HG02571 (cell line): Measurements from ENCODE around the gene HSPB6.
A peak's percentile ranks its signal among the peaks of the same experiment; 100 is the strongest.

Source experiments
- ATAC-seq: cut with Tn5 transposase; IDR thresholded peaks from one replicate; pipeline ENCODE4 v1.9.1; 2021; ENCODE audit warnings: mild to moderate bottlenecking, moderate library complexity; ENCODE audit not compliant: unreplicated experiment

The HSPB6 gene

DNA sequence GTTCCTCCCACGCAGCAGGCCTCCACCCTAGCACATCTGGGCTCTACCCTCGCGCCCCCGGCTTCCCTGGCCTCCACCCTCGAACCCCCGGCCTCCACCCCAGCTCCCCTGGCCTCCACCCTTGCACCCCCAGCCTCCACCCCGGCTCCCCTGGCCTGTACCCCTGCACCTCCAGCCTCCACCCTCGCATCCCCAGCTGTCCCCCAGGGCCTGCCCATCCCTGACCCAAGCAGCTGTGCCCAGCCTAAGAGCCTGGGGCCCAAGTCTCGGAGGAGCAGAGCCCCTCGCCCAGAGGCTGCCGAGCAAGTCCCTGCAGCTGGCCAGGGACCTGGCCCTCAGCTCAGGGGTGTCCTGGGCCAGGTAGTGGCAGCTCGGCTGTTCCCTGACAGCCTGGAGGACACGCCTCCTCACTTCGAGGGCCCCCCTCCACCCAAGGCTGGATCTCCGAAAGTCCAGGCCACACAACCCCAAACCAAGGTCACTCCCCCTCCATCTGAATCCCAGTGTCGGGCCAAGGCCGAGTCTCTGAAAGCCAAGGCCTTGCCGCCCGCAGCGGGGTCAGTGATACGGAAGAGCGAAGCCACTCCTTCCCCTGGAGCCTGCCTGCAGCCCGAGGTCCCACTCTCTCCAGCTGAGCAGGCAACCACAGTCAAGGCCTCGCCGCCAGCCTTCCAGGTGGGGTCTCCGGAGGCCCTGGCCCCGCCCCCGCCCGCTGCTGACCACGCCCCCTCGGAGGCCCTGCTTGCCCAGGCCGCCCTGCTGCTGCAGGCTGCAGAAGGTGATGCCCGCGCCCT, 10.7 kb upstream of the HSPB6 start:
- ATAC-seq: no peak

DNA sequence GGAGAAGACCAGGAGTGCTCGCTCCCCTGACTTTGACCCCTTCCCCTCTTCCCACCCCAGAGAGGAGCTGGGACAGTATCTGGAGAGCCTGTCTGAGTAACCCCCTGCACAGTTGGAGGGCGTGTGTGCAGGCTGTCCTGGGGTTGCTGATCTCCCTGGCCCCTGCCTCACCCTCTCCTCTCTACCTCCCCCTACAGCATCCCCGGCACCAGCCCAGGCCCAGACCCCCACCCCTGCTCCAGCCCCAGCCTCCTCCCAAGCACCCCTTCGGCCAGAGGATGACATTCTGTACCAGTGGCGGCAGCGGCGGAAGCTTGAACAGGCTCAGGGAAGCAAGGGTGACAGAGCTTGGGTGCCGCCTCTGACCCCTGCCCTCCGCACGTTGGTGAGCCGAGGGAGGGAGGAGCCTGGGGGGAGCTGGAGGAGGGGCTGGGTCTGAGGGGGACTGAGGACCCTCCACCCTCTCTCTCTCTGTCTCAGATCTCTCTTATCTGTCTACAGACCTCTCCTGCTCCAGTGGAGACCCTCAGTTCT, 9.8 kb upstream of the HSPB6 start:
- ATAC-seq: no peak

DNA sequence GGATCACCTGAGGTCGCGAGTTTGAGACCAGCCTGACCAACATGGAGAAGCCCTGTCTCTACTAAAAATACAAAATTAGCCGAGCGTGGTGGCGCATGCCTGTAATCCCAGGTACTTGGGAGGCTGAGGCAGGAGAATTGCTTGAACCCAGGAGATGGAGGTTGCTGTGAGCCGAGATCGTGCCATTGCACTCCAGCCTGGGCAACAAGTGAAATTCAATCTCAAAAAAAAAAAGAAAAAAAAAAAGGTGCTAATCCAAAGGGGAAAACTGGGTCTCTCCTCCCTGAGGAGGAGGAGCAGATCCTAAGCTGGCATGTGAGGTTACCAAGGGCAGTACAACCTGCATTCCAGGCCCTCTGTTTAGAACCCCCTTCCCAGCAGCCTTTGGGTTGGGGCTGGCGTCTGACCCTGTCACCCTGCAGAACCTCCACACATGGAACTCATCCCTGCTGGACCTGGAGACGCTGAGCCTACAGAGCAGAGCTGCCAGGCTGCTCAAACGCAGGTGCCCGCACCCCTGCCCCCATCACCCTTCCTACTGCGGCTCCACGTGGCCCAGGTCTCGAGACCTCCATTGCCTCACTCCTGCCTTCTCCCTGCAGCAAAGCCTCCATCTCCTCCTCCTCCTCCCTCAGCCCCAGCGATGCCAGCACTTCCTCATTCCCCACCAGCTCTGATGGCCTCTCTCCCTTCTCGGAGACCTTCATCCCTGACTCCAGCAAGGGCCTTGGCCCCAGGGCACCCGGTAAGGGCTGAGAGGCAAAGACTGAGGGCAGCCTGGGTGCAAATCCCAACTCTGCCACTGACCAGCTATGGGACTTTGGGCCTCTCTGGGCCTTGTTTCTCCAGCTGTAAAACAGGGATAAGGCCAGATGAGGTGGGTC, 7.8 kb upstream of the HSPB6 start:
- ATAC-seq: no peak

DNA sequence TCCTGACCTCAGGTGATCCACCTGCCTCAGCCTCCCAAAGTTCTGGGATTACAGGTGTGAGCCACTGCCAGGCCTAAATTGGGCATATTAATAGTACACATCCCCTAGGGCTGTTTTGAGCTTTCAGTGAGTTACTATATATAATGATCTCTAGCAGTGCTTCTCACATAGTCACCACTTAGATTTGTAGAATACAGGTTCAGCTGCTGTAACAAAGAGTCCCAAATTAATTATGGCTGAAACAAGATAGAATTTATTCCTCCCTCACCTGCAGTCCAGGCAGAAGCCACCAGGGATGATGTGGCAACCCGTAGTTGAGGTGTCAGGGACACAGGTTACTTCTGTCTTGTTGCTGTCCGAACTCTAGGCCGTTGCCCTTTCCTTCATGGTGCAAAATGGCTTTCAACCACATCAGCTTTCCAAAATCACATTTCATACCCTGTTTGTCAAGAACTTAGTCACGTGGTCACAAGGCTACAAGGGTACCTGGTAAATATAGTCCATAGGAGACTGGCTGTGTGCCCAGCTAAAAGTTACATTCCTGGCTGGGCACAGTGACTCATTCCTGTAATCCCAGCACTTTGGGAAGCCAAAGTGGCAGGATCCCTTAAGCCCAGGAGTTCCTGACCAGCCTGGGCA, 4.0 kb upstream of the HSPB6 start:
- no peak for ATAC-seq

DNA sequence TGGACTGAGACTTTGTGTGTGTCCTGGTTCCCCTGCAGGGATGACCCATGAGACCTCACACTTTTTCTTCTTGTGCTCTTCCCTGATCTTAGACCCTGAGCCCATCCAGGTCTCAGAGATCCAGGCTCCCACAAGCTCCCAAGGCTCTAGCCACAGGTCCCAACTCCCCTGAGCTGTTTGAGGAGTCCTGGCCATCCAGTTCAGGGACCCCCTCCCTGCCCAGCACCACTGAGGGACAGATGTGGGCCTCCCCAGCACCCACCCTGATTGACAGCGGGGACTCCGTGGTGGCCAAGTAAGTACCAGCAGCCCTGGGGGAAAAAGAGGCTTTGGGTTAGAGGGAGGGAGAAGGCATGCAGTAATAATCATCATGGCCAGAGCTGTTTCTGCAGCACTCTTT, 2.9 kb upstream of the HSPB6 start:
- ATAC-seq: no peak

DNA sequence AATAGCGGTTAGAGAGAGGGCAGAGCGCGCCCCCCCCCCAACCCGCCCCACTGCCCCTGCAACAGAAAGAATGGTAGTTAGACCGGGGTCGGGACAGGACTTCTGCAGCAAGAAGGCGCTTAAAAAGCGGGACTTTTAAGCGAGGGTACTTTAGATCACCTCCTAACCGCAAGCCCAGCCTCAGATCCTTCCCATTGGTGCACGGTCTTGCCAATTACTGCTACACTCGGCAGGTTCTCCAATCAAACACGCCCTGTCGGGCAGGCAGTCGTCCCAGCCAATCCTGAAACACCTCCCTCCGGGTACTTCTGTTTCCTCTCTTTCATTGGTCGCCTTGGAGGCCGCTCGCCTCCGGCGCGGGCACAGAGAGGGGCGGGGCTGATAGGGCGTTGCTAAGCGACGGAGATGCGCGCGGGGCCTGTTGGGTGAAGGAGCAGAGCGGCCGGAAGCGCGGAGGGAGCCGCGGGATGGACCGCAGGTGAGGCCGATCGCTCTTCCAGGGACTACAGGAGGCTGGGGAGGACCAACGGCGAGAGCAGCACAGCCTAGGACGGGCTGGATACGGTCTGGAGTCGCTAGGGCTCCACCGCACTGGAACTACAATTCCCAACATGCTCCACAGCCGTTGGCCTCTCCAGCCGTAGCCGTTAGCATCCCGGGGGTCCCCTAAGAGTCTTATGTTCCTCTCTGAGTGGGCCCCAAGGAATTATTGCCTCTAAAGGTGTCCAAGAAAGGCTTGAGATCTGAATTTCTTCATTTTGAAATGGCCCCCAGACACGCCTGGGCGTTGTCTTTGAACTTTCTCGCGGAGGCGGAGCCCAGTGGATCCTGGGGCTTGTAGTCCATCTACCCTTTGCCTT, 1.1 kb upstream of the HSPB6 start, which contains the start of gene PROSER3:
Gene PROSER3, plus strand, starts transcription at position 428 of the 860 bp plus-strand sequence. Its CDS starts 40 bp downstream, at position 468.
- peak; percentile 95 for ATAC-seq

DNA sequence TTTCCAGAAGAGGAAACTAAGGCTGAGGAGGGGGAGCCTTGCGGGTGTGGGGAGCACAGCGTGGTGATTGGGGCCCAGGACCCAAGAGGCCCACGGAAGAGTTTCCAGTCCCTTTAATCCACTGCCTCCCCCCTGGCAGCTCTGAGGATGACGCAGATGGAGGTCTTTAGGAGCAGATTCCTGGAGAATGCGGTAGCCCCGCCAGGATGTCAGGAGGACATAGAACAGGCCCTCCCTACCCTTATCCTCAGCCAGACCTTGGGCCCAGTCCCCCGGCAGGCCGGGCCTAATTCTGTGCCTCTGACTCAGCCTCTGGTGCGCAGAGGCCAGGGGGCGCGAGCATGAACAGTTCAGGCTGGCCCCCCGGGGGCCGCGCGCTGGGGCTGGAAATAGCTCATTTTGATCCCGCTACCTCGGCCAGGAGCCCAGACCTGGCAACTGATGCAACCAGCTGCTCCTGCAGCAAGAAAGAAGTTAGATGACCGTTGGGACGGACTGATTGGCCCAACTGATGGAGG, 461 bp upstream of the HSPB6 start:
- no peak for ATAC-seq

DNA sequence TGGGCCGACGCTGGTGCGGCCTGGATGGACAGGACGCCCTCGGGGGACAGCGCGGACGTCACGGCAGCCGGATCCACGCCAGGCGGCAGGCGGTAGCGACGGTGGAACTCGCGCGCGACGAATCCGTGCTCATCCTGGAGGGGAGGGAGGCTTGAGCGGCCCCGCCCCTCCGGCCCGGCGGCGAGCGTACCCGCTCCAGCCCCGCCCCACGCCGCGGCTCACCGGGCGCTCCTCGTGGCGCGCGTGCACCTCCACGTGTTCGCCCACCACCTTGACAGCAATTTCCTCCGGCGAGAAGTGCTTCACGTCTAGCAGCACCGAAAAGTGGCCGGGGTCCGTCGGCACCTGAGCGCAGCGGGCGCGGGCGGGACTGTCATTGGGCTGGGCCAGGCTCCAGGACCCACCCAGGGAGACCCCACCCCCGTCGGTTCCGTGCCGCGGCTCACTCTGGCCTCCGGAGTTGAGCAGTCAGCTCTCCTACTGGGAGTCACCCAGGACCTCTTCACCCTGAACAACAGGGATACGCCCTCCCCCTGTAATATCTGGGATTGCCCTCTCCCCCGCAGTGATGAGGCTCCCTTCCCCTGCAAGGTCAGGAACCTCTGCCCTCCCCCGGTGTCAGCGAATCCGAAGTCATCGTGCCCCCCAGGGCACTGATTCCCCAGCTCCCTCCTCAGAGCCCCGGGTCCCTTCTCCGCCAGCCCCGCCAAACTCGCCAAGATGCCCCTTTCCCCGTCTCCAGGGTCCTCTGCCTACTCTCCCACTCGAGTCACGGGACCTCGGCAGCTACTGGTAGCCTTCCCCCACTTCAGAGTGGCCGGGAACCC, 1.1 kb downstream of the HSPB6 start:
- no peak for ATAC-seq

DNA sequence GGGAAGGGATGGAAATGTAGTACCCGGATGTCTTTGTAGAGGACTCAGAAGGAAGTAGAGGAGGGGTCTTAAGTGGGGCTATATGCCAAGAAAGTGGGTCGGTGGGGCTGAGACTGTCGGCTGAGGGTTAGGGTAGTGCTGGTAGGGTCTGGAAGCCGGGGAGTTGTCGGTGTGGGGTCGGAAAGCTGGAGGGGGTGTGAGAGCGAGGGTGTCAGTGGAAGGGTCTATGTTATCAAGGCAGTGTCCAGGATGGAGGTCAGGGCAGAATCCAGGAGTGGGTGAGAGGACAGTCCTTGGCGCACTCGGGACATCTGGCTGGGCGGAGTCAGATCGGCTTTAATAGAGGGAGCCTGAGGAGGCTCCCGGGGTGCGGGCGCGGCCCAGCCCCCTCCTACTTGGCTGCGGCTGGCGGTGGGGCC, 1.7 kb downstream of the HSPB6 start:
- ATAC-seq: no peak

DNA sequence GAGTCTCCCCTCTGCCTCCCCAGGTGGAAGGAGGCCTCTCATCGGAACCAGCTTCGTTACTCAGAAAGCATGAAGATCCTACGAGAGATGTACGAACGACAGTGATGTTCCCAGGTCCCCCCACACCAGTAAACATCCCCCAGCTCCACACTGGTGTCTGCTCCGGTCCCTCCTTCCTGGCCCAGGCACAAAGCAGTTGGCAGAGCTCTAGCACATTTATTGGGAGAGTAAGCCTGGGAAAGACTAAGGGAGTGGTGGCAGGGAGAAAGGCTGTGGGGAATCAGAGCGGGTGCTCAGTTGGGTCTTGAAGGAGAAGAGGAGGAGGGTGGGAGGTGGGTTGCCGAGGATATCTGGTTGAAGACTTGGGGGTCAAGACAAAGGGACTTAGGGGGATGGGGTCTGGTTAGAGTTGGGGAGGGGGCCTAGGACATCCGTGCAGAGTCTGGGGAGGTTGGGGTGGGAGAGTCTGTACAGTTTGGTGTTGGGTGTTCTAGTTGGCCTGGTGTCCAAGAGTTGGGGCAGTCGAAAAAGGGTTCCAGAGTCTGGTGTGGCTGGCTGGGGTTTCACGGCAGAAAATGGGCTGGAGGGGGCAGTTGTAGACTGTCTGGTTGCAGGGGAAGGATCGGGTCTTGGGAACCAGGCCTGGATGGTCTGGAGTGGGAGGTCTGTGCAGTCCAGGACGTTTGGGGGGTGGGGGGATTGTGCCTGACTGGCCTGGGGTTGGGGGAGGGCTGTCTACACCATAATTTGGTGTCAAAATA, 2.3 kb downstream of the HSPB6 start:
- ATAC-seq: no peak

DNA sequence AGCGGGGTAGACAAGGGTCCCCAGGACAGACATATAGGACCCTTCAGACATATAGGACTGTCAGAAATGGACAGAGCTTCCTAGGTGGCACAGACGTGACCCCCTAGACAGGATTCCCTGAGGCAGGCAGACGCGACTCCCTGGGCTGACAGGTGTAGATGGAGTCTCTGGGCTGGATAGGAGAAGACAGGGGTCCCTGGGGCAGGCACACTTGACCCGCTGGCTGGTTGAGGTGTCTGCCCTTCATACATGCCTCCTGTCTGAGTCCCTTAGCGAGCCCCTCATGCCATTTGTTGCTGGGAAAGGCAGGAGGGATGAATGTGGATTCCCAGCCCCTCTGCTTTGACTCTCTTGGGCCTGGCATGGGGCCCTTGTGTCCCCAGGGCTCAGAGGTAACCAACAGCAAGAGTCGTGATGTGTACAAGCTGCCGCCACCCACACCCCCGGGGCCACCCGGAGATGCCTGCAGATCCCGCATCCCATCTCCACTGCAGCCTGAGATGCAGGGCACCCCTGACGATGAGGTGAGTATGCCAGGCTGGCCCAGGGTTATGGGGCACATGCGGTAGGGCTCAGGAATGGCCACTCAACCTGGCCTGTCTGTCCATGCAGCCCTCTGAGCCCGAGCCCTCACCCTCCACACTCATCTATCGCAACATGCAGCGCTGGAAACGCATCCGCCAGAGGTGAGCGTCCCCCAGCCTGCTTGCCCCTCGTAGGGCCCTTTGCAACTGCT, 3.0 kb downstream of the HSPB6 start:
- ATAC-seq: no peak

DNA sequence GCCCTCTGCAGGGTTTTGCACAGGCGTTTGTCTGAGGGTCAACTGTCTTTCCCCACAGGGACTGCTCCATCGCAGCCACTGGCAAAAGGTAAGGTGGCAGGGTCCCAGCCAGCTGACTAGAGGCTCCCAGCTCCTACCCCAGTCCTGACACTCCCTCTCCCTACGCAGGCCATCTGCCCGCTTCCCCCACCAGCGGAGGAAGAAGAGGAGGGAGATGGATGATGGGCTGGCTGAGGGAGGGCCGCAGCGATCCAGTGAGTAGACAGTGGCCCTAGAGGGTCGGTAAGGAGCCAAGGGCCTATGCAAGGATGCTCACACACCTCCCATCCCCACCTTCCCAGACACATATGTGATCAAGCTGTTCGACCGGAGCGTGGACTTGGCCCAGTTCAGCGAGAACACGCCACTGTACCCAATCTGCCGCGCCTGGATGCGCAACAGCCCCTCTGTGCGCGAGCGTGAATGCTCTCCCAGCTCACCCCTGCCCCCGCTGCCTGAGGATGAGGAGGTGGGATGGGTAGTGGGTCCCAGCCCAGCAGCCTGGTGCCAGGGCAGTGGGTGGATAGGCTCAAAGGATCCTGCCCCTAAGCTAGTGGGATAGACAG, 4.0 kb downstream of the HSPB6 start:
- no peak for ATAC-seq

DNA sequence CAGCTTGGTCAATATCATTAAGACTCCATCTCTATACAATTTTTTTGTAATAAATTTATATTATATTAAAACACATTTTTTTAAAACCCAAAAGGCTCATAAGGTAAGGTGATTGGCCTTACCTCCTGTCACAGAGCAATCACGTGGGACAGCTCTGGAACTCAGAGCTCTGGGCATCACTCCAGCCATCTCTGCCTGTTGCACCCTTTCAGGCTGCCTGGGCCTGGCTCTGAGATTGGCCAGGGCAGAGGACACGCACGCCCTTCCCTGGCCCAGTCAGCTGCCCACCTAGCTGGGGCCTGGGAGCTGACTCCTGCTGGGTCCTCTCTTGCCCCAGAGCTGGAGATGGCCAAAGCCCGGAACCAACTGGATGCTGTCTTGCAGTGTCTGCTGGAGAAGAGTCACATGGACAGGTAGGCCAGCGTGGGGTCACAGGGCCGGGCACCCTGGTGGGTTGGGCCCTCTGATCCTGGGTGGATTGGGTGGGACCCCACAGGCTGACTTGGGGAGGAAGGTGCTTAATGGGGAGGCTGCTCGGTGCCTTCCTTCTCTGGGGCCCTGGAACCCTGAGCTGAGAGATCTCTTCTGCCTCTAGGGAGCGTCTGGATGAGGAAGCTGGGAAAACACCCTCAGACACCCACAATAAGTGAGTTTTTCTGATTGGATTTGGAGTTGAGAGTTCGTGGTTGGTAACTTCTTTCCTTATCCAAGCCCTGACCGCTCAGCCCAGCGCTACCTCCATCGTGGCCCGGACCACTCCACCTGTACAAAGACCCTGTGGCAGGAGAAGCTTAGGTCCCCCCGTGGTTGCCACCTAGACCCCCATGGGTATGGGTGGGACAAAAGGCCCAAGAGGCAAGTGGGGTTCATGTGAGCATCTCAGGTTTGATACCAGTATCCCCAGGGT, 4.7 kb downstream of the HSPB6 start:
- no peak for ATAC-seq

DNA sequence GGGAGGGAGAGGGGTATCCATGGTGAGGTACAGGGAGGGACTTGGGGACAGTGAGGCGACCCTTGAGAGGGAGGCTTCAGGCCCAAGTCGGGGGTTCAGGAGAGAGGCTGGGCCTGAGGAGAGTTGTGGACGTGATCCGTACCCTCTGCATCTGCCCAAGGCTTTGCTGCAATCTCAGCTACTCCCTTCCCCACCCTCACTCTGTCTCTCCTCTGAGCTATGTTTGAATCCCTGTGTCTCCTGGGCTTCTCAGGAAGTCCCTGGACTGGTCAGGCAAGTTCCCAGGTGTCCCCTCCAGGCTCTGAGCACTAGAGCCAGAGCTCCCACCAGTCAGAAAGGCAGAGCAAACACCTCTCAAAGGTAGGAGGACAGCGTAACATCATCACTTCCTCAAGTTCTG, 6.7 kb downstream of the HSPB6 start:
- ATAC-seq: no peak

DNA sequence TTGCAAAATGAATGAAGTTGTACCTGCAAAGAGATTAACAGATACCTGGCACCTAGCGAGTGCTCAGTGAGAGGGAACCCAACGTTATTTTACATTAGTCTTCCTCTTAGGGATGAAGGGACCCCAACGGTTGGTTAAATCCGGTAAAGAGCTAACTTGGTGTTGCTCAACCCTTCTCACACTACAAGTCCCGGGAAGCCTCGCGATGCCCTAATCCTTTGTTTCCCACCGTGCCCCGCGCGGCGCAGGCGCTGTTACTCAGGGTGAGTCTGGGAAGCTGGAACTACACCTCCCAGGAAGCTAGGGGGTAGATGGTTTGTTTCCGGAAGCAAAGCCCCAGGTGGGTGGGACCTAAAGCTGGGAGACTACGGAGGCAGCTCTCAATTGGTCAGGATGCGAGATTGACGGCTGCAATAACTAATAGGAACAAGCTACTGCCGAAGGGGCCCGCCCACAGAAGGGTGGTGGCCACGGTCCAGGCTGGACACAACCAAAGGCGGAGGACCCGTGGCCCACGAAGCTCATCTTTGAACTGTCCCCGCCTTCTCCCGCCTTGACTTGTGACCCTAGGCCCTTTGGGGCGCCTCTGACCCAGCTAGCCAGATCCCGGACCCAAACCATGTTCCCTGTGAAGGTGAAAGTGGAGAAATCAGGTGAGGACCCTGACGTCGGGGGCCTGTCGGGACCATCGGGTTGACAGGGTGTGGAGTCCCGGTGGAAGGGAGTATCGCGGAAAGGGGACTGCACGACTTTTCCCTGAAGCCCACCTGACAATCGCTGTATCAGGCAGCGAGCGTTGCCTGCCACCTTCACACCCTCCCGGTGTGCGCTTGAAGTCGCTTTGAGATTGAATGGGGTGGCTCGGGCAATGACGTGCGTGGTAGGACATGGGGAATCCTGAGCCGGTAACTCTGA, 8.5 kb downstream of the HSPB6 start, which contains the start of gene LIN37:
Gene LIN37, plus strand, starts transcription at position 471 of the 915 bp plus-strand sequence. Its CDS starts 149 bp downstream, at position 620.
- ATAC-seq: peak; percentile 55
